HEK293 (cell line): Measurements from ENCODE around the gene C6orf15.

Experiments used
- CTCF ChIA-PET: fragments of 350-600 bp; formaldehyde crosslinking; extraction: SDS; loops from one replicate; lab custom pipeline; 2021; ENCODE audit warnings: antibody characterized with exemption; lab: Yijun Ruan, JAX
- POLR2A ChIA-PET: fragments of 300-600 bp; formaldehyde crosslinking; extraction: SDS; loops from one replicate; lab custom pipeline; 2020; ENCODE audit warnings: antibody characterized with exemption, inconsistent platforms; lab: Yijun Ruan, JAX
- H3K27ac ChIP-seq: fragments of 200-500 bp; sonication (Bioruptor generic); 2 replicates; pipeline ENCODE4 v1.5.1; 2014; ENCODE audit warnings: low read depth, low read length, control low read depth, inconsistent platforms; ENCODE audit errors: extremely low read depth
- H3K36me3 ChIP-seq, 2 experiments: fragments of 200-500 bp in 1 of 2; sonication (Bioruptor generic) in 1 of 2; 1 replicate in 1 of 2; 2 replicates in 1 of 2; pipeline ENCODE4 v1.5.1; 2014 to 2017; ENCODE audit warnings: inconsistent platforms in 2 of 2, low read length in 2 of 2; ENCODE audit not compliant: control insufficient read depth in 2 of 2, insufficient read depth in 1 of 2
- H3K4me1 ChIP-seq: fragments of 200-500 bp; sonication (Bioruptor generic); 2 replicates; pipeline ENCODE4 v1.5.1; 2014; ENCODE audit warnings: mild to moderate bottlenecking, low read length, inconsistent platforms; ENCODE audit not compliant: control insufficient read depth, insufficient read depth
- H3K4me3 ChIP-seq: 2 replicates; pipeline ENCODE4 v1.5.1; 2011; ENCODE audit warnings: low read depth, mild to moderate bottlenecking, control low read depth, low read length, moderate library complexity
- H3K9me3 ChIP-seq: fragments of 200-500 bp; sonication (Bioruptor generic); 2 replicates; pipeline ENCODE4 v1.5.1; 2014; ENCODE audit warnings: low read depth, low read length, inconsistent platforms; ENCODE audit not compliant: control insufficient read depth, insufficient read depth
- BCL11B ChIP-seq: fragments of 450-650 bp; formaldehyde crosslinking; IDR thresholded peaks from 2 replicates; pipeline ENCODE4 v1.5.1; 2016; ENCODE audit warnings: low read depth, missing biosample characterization, missing genetic modification characterization
- IKZF3 ChIP-seq: fragments of 450-650 bp; IDR thresholded peaks from 2 replicates; pipeline ENCODE4 v1.5.0; 2018; ENCODE audit warnings: missing biosample characterization, mild to moderate bottlenecking, missing genetic modification characterization, moderate library complexity
- KLF16 ChIP-seq: fragments of 450-650 bp; formaldehyde crosslinking; IDR thresholded peaks from 2 replicates; pipeline ENCODE4 v1.5.1; 2017; ENCODE audit warnings: missing biosample characterization, missing genetic modification characterization
- OVOL3 ChIP-seq: fragments of 450-650 bp; formaldehyde crosslinking; IDR thresholded peaks from 2 replicates; pipeline ENCODE4 v1.5.1; 2016; ENCODE audit warnings: missing biosample characterization, missing genetic modification characterization
- SP7 ChIP-seq: fragments of 450-650 bp; formaldehyde crosslinking; IDR thresholded peaks from 2 replicates; pipeline ENCODE4 v1.5.1; 2016; ENCODE audit warnings: missing biosample characterization, missing genetic modification characterization
- ZNF121 ChIP-seq: fragments of 450-650 bp; formaldehyde crosslinking; IDR thresholded peaks from 2 replicates; pipeline ENCODE4 v1.5.1; 2016; ENCODE audit warnings: missing biosample characterization, missing genetic modification characterization
- ZNF174 ChIP-seq: fragments of 450-650 bp; formaldehyde crosslinking; IDR thresholded peaks from 2 replicates; pipeline ENCODE4 v1.5.0; 2017; ENCODE audit warnings: missing biosample characterization, mild to moderate bottlenecking, missing genetic modification characterization
- ZNF292 ChIP-seq: fragments of 450-650 bp; formaldehyde crosslinking; IDR thresholded peaks from 2 replicates; pipeline ENCODE4 v1.5.1; 2016; ENCODE audit warnings: low read depth, missing biosample characterization, missing genetic modification characterization, borderline replicate concordance
- ZNF335 ChIP-seq: fragments of 450-650 bp; formaldehyde crosslinking; conservative IDR thresholded peaks from 2 replicates; pipeline ENCODE4 v1.5.1; 2016; ENCODE audit warnings: missing biosample characterization, missing genetic modification characterization
- ZNF366 ChIP-seq: fragments of 450-650 bp; formaldehyde crosslinking; conservative IDR thresholded peaks from 2 replicates; pipeline ENCODE4 v1.5.1; 2016; ENCODE audit warnings: missing biosample characterization, missing genetic modification characterization
- ZNF423 ChIP-seq: fragments of 450-650 bp; formaldehyde crosslinking; IDR thresholded peaks from 2 replicates; pipeline ENCODE4 v1.5.1; 2016; ENCODE audit warnings: missing biosample characterization, missing genetic modification characterization
- ZNF473 ChIP-seq: fragments of 450-650 bp; formaldehyde crosslinking; IDR thresholded peaks from 2 replicates; pipeline ENCODE4 v1.5.1; 2017; ENCODE audit warnings: missing biosample characterization, missing genetic modification characterization
- ZNF521 ChIP-seq: fragments of 450-650 bp; formaldehyde crosslinking; IDR thresholded peaks from 2 replicates; pipeline ENCODE4 v1.5.1; 2017; ENCODE audit warnings: missing biosample characterization, mild to moderate bottlenecking, missing genetic modification characterization
- ZNF529 ChIP-seq: fragments of 450-650 bp; formaldehyde crosslinking; IDR thresholded peaks from 2 replicates; pipeline ENCODE4 v1.5.1; 2017; ENCODE audit warnings: missing genetic modification characterization, missing biosample characterization; ENCODE audit not compliant: insufficient replicate concordance
- ZNF548 ChIP-seq: fragments of 450-650 bp; formaldehyde crosslinking; IDR thresholded peaks from 2 replicates; pipeline ENCODE4 v1.5.1; 2016; ENCODE audit warnings: missing biosample characterization, missing genetic modification characterization
- ZNF585B ChIP-seq: fragments of 450-650 bp; formaldehyde crosslinking; IDR thresholded peaks from 2 replicates; pipeline ENCODE4 v1.5.1; 2016; ENCODE audit warnings: missing biosample characterization, missing genetic modification characterization
- ZNF600 ChIP-seq: fragments of 450-650 bp; formaldehyde crosslinking; IDR thresholded peaks from 2 replicates; pipeline ENCODE4 v1.5.1; 2016; ENCODE audit warnings: missing biosample characterization, missing genetic modification characterization
- ZNF629 ChIP-seq: fragments of 450-650 bp; formaldehyde crosslinking; IDR thresholded peaks from 2 replicates; pipeline ENCODE4 v1.5.1; 2017; ENCODE audit warnings: missing biosample characterization, missing genetic modification characterization
- ZNF654 ChIP-seq: fragments of 450-650 bp; formaldehyde crosslinking; IDR thresholded peaks from 2 replicates; pipeline ENCODE4 v1.5.1; 2016; ENCODE audit warnings: low read depth, missing biosample characterization, missing genetic modification characterization
- ZNF777 ChIP-seq: fragments of 450-650 bp; formaldehyde crosslinking; IDR thresholded peaks from 2 replicates; pipeline ENCODE4 v1.5.1; 2017; ENCODE audit warnings: missing biosample characterization, missing genetic modification characterization, borderline replicate concordance
- TF ChIP-seq, protein P1 (sequence below): fragments of 450-650 bp; formaldehyde crosslinking; IDR thresholded peaks from 2 replicates; pipeline ENCODE4 v1.5.1; 2016; ENCODE audit warnings: missing biosample characterization, missing genetic modification characterization
- TF ChIP-seq, protein P2 (sequence below): fragments of 450-650 bp; formaldehyde crosslinking; IDR thresholded peaks from 2 replicates; pipeline ENCODE4 v1.5.1; 2016; ENCODE audit warnings: missing biosample characterization, missing genetic modification characterization
- TF ChIP-seq, protein P3 (sequence below): fragments of 450-650 bp; formaldehyde crosslinking; IDR thresholded peaks from 2 replicates; pipeline ENCODE4 v1.5.1; 2016; ENCODE audit warnings: missing biosample characterization, missing genetic modification characterization
- TF ChIP-seq, protein P4 (sequence below): IDR thresholded peaks from 2 replicates; pipeline ENCODE4 v1.6.1; 2011; ENCODE audit warnings: mild to moderate bottlenecking, low read depth, low read length, borderline replicate concordance
- TF ChIP-seq, protein P5 (sequence below): fragments of 450-650 bp; formaldehyde crosslinking; IDR thresholded peaks from 2 replicates; pipeline ENCODE4 v1.5.1; 2016; ENCODE audit warnings: missing biosample characterization, missing genetic modification characterization

Gene C6orf15

DNA sequence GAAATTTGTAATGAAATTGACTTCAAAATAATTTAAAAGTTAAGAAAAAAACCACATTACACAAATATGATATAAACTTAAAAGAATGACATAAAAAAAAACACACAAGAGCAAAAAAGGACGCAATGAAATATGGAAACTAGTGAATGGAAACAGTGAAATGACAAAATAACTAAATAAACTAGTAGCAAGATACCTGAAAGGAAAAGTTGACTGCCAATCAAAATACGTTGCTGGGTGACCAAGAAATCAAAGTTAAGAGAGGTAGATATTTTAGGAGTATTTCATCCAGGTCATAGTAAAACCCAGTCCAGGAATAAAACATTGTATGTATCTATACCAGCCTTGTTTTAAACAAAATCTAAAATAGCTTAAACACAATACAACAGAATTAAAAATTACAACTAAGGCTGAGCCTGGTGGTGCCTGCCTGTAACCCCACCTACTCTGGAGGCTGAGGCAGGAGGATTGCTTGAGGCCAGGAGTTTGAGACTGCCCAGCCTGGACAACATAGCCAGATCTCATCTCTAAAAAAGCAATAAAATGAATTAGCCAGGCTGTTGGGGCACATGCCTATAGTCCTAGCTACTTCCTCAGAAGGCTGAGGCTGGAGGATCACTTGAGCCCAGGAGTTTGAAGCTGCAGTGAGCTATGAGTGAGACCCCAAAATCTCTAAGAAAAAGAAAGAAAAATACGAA is 22.0 kb downstream of the C6orf15 start:
- POLR2A ChIA-PET, result no interaction called here
- H3K4me3 ChIP-seq, result no peak overlapping the region
- TF ChIP-seq ZNF529 (tag by site-specific recombination), result no peak
- no peak for TF ChIP-seq SP7 (tag by site-specific recombination)
- TF ChIP-seq ZNF585B, result no peak
- no peak for TF ChIP-seq IKZF3 (tag by site-specific recombination)
- TF ChIP-seq KLF16 (tag by site-specific recombination), result no peak
- TF ChIP-seq, protein P1, sequence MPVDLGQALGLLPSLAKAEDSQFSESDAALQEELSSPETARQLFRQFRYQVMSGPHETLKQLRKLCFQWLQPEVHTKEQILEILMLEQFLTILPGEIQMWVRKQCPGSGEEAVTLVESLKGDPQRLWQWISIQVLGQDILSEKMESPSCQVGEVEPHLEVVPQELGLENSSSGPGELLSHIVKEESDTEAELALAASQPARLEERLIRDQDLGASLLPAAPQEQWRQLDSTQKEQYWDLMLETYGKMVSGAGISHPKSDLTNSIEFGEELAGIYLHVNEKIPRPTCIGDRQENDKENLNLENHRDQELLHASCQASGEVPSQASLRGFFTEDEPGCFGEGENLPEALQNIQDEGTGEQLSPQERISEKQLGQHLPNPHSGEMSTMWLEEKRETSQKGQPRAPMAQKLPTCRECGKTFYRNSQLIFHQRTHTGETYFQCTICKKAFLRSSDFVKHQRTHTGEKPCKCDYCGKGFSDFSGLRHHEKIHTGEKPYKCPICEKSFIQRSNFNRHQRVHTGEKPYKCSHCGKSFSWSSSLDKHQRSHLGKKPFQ (tag by site-specific recombination), result no peak
- TF ChIP-seq, all 188 proteins: peak for 0
- Histone ChIP-seq H3K27ac (no peak overlapping the region), H3K36me3 (no peaks in the 10 kb centered on the region; a peak in 1 of 3 replicates), H3K9me3 (no peaks in the 10 kb centered on the region), H3K4me1 (peaks cover 5% of the 10 kb centered on the region; the same call in 1 of the 2 replicates)
- CTCF ChIA-PET, result interaction anchor here (0.6 to 7.3 kb wide), 14 partner anchors 11 to 606 kb away, joined by 3 to 97 read pairs (median 4); partner anchors contain the start of gene VARS2

DNA sequence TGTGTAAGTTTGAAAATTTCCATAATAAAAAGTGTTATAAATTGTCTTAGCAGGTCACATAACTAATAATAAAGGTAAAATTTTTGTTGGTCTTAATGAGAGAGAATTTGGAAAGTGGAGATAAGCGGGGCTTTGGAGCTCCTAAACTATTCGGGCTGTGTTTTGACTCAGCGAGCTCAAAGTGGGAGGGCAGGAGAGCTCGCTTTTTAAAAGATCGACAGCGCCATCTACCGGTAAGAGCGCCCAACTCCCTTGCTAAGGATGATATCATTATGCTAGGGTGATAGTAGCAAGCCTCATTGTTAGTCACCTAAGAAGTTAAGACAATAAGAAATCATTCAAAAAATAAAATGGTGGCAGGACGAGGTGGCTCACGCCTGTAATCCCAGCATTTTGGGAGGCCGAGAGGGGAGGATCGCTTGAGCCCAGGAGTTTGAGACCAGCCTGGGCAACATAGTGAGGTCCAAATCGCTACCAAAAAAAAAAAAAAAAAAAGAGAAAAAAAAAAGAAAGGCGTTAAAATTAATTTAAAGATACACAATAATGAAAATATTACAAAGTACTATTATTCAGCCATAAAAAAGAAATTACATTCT is 24.8 kb downstream of the C6orf15 start:
- no peaks in the 10 kb centered on the region for H3K9me3 ChIP-seq
- ChIA-PET CTCF (interaction anchor here (0.5 to 7.3 kb wide), 78 partner anchors 8 to 723 kb away, joined by 3 to 111 read pairs (median 5); partner anchors contain the start of genes C6orf15, DDR1, GTF2H4 and PSORS1C1), POLR2A (interaction anchor here (0.8 to 1.5 kb wide), 4 partner anchors 172 to 472 kb away, joined by 3 to 6 read pairs (median 4); partner anchors contain the start of gene DDR1)
- no peak overlapping the region for H3K27ac ChIP-seq
- no peaks in the 10 kb centered on the region; a peak in 1 of 3 replicates for H3K36me3 ChIP-seq
- H3K4me1 ChIP-seq, result peaks cover 10% of the 10 kb centered on the region; the same call in 1 of the 2 replicates
- H3K4me3 ChIP-seq, result no peak overlapping the region
- TF ChIP-seq ZNF777 (tag by site-specific recombination) (no peak), ZNF548 (tag by site-specific recombination) (no peak), ZNF121 (tag by site-specific recombination) (peak; percentile 62), ZNF521 (tag by site-specific recombination) (no peak), ZNF423 (no peak), ZNF292 (tag by site-specific recombination) (no peak), ZNF629 (tag by site-specific recombination) (0 out of 2 replicates have a peak, but pooled peaks have one; percentile 11), ZNF600 (tag by site-specific recombination) (0 out of 2 replicates have a peak, but pooled peaks have one; percentile 14), ZNF366 (tag by site-specific recombination) (no peak), ZNF473 (tag by site-specific recombination) (no peak), BCL11B (no peak), OVOL3 (tag by site-specific recombination) (no peak), ZNF174 (tag by site-specific recombination) (no peak), ZNF654 (tag by site-specific recombination) (peak; percentile 98), ZNF335 (peak; percentile 19; the same call in 1 of the 2 replicates)
- TF ChIP-seq, protein P2, sequence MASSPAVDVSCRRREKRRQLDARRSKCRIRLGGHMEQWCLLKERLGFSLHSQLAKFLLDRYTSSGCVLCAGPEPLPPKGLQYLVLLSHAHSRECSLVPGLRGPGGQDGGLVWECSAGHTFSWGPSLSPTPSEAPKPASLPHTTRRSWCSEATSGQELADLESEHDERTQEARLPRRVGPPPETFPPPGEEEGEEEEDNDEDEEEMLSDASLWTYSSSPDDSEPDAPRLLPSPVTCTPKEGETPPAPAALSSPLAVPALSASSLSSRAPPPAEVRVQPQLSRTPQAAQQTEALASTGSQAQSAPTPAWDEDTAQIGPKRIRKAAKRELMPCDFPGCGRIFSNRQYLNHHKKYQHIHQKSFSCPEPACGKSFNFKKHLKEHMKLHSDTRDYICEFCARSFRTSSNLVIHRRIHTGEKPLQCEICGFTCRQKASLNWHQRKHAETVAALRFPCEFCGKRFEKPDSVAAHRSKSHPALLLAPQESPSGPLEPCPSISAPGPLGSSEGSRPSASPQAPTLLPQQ (tag by site-specific recombination), result no peak
- TF ChIP-seq, protein P3, sequence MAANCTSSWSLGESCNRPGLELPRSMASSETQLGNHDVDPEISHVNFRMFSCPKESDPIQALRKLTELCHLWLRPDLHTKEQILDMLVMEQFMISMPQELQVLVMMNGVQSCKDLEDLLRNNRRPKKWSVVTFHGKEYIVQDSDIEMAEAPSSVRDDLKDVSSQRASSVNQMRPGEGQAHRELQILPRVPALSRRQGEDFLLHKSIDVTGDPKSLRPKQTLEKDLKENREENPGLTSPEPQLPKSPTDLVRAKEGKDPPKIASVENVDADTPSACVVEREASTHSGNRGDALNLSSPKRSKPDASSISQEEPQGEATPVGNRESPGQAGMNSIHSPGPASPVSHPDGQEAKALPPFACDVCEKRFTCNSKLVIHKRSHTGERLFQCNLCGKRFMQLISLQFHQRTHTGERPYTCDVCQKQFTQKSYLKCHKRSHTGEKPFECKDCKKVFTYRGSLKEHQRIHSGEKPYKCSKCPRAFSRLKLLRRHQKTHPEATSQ (tag by site-specific recombination), result no peak
- TF ChIP-seq, protein P4, sequence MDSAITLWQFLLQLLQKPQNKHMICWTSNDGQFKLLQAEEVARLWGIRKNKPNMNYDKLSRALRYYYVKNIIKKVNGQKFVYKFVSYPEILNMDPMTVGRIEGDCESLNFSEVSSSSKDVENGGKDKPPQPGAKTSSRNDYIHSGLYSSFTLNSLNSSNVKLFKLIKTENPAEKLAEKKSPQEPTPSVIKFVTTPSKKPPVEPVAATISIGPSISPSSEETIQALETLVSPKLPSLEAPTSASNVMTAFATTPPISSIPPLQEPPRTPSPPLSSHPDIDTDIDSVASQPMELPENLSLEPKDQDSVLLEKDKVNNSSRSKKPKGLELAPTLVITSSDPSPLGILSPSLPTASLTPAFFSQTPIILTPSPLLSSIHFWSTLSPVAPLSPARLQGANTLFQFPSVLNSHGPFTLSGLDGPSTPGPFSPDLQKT, result no peak
- TF ChIP-seq, protein P5, sequence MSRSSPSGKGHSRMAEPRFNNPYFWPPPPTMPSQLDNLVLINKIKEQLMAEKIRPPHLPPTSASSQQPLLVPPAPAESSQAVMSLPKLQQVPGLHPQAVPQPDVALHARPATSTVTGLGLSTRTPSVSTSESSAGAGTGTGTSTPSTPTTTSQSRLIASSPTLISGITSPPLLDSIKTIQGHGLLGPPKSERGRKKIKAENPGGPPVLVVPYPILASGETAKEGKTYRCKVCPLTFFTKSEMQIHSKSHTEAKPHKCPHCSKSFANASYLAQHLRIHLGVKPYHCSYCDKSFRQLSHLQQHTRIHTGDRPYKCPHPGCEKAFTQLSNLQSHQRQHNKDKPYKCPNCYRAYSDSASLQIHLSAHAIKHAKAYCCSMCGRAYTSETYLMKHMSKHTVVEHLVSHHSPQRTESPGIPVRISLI (tag by site-specific recombination), result peak; percentile 79
